SK-N-MC (cell line): Measurements from ENCODE around the gene TRRAP.

Source experiments
- DNase-seq: peaks from one replicate; pipeline ENCODE4 v3.0.0-alpha.2; 2011; ENCODE audit warnings: low read depth, low spot score
- H3K27ac ChIP-seq: fragments of 200-600 bp; sonication (generic); 2 replicates; pipeline ENCODE4 v1.5.1; 2016; ENCODE audit warnings: mixed run types
- H3K36me3 ChIP-seq: fragments of 200-600 bp; sonication (generic); 2 replicates; pipeline ENCODE4 v1.6.1; 2017; ENCODE audit warnings: antibody characterized with exemption, low read length, mixed read lengths; ENCODE audit not compliant: insufficient read depth
- H3K4me3 ChIP-seq: fragments of 200-600 bp; sonication (generic); 2 replicates; pipeline ENCODE4 v1.5.1; 2016
- H3K9ac ChIP-seq: fragments of 200-600 bp; sonication (generic); 2 replicates; pipeline ENCODE4 v1.8.0; 2017; ENCODE audit warnings: mixed run types, mixed read lengths; ENCODE audit not compliant: insufficient read length
- H3K9me3 ChIP-seq: fragments of 200-600 bp; sonication (generic); 2 replicates; pipeline ENCODE4 v1.6.1; 2017; ENCODE audit warnings: low read depth, mild to moderate bottlenecking, antibody characterized with exemption, low read length, moderate library complexity, mixed read lengths
- EZH2 ChIP-seq: fragments of 200-600 bp; sonication (generic); IDR thresholded peaks from one replicate; pipeline ENCODE4 v1.6.1; 2017; ENCODE audit warnings: antibody characterized with exemption
- FOXP2 ChIP-seq: optimal IDR thresholded peaks from 2 replicates; pipeline ENCODE3; 2011; ENCODE audit warnings: mild to moderate bottlenecking, moderate library complexity; ENCODE audit not compliant: insufficient read depth; ENCODE audit errors: extremely low read length, control extremely low read depth
- POLR2AphosphoS5 ChIP-seq: IDR thresholded peaks from 2 replicates; pipeline ENCODE4 v1.6.1; 2012; ENCODE audit warnings: mild to moderate bottlenecking, low read depth, low read length, borderline replicate concordance

The TRRAP gene

DNA sequence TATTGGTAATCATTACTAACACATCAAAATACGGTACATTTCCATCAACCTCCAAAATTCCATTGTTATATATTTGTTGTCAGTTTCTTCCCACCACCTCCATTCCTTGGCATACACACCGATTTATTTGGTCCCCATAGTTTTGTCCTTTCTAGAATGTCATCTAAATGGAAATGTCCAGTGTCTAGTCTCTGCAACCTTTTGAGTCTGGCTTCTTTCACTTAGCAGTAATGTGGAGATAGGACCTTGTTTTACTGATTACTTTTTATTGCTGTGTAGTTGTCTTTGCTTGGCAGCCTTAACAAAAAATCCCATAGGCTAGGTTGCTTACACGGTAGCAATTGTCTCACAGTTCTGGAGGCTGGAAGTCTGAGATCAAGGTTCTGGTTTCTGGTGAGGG is 22.5 kb downstream of the TRRAP start:
- no peak for TF ChIP-seq POLR2AphosphoS5
- no peak for TF ChIP-seq EZH2
- TF ChIP-seq FOXP2, result no peak
- Histone ChIP-seq H3K9me3 (no peaks in the 10 kb centered on the region), H3K9ac (no peak overlapping the region), H3K4me3 (no peak overlapping the region), H3K36me3 (peaks cover 98% of the 10 kb centered on the region), H3K27ac (no peak overlapping the region)
- no peak for DNase-seq

DNA sequence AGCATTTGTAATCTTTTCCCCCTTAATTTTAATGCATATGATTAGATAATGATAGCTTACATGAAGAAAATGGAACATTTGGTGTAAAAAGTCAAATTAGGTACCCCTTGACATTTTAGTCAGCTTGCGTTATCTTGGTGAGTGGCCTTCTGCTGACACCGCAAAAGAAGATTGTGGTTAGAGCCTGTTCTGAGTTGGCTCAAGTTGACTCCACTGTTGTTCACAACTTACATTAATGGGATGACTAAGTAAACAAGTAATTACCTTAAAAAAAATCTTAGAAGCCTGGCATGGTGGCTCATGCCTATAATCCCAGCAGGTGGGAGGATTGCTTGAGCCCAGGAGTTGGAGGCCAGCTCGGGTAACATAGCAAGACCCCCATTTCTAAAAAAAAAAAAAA is 24.2 kb downstream of the TRRAP start:
- Histone ChIP-seq H3K4me3 (no peak overlapping the region), H3K9me3 (no peaks in the 10 kb centered on the region), H3K36me3 (peaks cover 95% of the 10 kb centered on the region), H3K9ac (no peak overlapping the region), H3K27ac (no peak overlapping the region)
- DNase-seq, result no peak
- TF ChIP-seq EZH2 (no peak), FOXP2 (no peak), POLR2AphosphoS5 (no peak)

DNA sequence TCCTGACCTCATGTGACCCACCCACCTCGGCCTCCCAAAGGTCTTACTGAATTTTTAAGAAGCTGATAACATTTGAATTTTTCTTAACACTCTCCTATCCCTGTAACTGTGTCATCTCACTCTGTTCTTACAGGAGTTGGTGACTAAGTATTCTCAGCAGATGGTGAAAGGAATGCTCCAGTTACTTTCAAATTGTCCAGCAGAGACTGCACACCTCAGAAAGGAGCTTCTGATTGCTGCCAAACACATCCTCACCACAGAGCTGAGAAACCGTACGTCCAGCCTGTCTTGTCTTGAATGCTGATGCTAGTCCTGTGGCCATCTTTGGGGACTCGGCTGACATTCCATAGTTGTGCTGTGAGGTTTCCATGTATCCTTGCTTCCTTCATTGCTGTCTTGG is 24.9 kb downstream of the TRRAP start:
- Histone ChIP-seq H3K36me3 (peaks cover 95% of the 10 kb centered on the region), H3K27ac (no peak overlapping the region), H3K9ac (no peak overlapping the region), H3K4me3 (no peak overlapping the region), H3K9me3 (no peaks in the 10 kb centered on the region)
- no peak for DNase-seq
- no peak for TF ChIP-seq POLR2AphosphoS5
- TF ChIP-seq FOXP2, result no peak
- no peak for TF ChIP-seq EZH2

DNA sequence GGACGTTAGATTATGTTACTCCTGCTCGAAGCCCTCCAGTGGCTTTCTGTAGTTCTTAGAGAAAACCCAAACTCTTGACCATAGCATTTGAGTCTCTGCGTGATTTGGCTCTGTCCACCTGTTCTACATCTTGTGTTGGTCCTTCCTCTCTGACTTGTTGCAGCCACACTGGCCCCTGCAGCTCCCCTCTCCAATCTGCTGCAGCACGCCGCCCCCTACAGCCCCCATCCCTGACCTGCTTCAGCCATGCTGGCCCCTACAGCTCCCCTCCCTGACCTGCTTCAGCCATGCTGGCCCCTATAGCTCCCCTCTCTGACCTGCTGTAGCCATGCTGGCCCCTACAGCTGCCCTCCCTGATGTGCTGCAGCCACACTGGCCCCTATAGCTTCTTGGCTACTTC is 29.2 kb downstream of the TRRAP start:
- Histone ChIP-seq H3K27ac (no peak overlapping the region), H3K36me3 (peaks cover 94% of the 10 kb centered on the region), H3K9ac (no peak overlapping the region), H3K9me3 (no peaks in the 10 kb centered on the region), H3K4me3 (no peak overlapping the region)
- DNase-seq, result no peak
- no peak for TF ChIP-seq FOXP2
- TF ChIP-seq POLR2AphosphoS5, result no peak
- TF ChIP-seq EZH2, result no peak

DNA sequence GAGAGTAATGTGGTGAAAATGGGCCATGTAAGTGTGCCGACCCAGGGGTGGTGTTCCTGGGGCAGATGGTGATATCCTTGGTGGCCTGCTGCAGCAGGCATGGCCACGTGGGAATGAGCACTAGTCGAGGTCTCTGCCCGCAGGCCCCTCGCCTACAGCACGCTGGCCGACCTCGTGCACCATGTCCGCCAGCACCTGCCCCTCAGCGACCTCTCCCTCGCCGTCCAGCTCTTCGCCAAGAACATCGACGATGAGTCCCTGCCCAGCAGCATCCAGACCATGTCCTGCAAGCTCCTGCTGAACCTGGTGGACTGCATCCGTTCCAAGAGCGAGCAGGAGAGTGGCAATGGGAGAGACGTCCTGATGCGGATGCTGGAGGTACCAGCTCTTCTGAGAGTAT is 30.3 kb downstream of the TRRAP start:
- Histone ChIP-seq H3K9me3 (no peaks in the 10 kb centered on the region), H3K4me3 (no peak overlapping the region), H3K9ac (no peak overlapping the region), H3K27ac (no peak overlapping the region), H3K36me3 (peaks cover 93% of the 10 kb centered on the region)
- TF ChIP-seq POLR2AphosphoS5, result no peak
- TF ChIP-seq EZH2, result no peak
- TF ChIP-seq FOXP2, result no peak
- DNase-seq, result no peak

DNA sequence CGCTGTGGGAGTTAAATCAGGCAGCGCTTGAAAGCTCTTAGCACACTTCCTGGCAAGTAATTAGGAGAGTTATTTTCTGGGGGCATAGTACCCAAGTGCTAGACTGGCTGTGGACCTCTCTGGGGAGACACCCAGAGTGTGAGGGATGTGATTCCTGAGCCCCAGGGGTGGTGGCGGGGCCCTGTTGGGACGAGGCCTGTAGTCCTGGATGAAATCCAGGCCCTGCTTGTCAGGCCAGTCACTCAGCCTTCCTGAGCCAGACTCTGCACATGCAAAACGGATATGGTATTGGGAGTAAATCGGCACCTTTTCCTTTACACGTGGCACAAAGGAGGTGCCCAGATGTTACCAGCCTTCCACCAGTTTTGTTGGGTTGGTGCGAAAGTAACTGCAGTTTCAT is 31.2 kb downstream of the TRRAP start:
- DNase-seq, result no peak
- no peak overlapping the region for H3K9ac ChIP-seq
- H3K4me3 ChIP-seq, result no peak overlapping the region
- TF ChIP-seq POLR2AphosphoS5, result no peak
- TF ChIP-seq EZH2, result no peak
- TF ChIP-seq FOXP2, result no peak
- H3K36me3 ChIP-seq, result peaks cover 89% of the 10 kb centered on the region
- no peak overlapping the region for H3K27ac ChIP-seq
- no peaks in the 10 kb centered on the region for H3K9me3 ChIP-seq

DNA sequence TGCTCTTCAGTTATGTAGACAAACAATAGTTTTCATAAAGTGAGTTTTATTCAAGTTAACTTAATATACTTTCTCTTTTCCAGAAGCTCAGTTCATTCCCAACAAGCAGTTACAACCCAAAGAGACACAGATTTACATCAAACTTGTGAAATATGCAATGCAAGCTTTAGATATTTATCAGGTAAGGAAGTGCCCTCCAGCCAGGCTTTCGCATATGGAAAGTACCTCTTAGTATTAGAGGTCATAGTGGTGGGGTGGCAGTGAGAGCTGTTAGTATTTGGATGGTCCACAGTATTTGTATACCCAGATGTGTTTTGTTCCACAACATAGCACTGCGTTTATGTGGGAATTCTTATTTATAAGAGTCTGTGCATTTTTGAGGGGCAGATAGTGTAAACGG is 32.1 kb downstream of the TRRAP start:
- no peaks in the 10 kb centered on the region for H3K9me3 ChIP-seq
- H3K27ac ChIP-seq, result no peak overlapping the region
- DNase-seq, result no peak
- H3K4me3 ChIP-seq, result no peak overlapping the region
- H3K36me3 ChIP-seq, result peaks cover 86% of the 10 kb centered on the region
- no peak for TF ChIP-seq POLR2AphosphoS5
- no peak for TF ChIP-seq EZH2
- TF ChIP-seq FOXP2, result no peak
- H3K9ac ChIP-seq, result no peak overlapping the region

DNA sequence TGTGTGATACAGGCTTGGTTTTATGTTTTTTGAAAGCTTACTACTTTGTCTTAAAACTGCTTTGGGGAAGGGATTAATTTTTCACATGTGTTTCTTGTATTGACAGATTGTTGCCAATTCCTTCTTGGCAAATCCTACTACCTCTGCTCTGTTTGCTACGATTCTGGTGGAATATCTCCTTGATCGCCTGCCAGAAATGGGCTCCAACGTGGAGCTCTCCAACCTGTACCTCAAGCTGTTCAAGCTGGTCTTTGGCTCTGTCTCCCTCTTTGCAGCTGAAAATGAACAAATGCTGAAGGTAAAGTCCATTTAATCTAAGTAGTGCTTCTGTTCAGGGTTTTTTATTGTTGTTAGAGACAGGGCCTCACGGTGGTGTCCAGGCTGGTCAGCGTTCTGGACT is 33.6 kb downstream of the TRRAP start:
- no peak for TF ChIP-seq FOXP2
- no peak for TF ChIP-seq EZH2
- no peak for TF ChIP-seq POLR2AphosphoS5
- Histone ChIP-seq H3K4me3 (no peak overlapping the region), H3K27ac (no peak overlapping the region), H3K9me3 (no peaks in the 10 kb centered on the region), H3K36me3 (peaks cover 87% of the 10 kb centered on the region), H3K9ac (no peak overlapping the region)
- no peak for DNase-seq

DNA sequence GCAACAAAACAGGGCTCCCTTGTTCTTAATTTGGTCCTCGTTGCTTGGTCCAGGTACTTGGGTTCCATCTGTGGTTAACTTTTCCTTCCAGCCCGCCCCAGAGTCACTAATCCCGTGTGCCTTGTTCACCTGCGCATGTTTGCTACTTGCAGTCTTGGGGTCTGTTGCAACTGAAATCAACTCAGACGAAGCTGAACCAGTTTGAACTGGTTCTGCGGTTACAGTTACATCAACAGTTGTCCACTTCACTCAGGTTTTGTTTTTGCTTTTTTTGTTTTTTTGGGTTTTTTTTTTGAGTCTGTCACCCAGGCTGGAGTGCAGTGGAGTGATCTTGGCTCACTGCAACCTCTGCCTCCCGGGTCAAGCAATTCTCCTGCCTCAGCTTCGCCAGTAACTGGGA is 34.7 kb downstream of the TRRAP start:
- Histone ChIP-seq H3K27ac (no peak overlapping the region), H3K9me3 (no peaks in the 10 kb centered on the region), H3K9ac (no peak overlapping the region), H3K36me3 (peaks cover 89% of the 10 kb centered on the region), H3K4me3 (no peak overlapping the region)
- DNase-seq, result no peak
- TF ChIP-seq EZH2 (no peak), POLR2AphosphoS5 (no peak), FOXP2 (no peak)
